Activated T-cell treated with anti-CD3 and anti-CD28 coated beads for 48 hours (primary cell): ENCODE results near the gene CBX8.

Experiments used
- DNase-seq: peaks from one replicate; pipeline ENCODE4 v3.0.0-alpha.2; 2020; ENCODE audit warnings: low read depth

Gene CBX8

GRCh38 chr17:79750650-79751545 is 46.0 kb downstream of the CBX8 start:
- no peak for DNase-seq

DNA sequence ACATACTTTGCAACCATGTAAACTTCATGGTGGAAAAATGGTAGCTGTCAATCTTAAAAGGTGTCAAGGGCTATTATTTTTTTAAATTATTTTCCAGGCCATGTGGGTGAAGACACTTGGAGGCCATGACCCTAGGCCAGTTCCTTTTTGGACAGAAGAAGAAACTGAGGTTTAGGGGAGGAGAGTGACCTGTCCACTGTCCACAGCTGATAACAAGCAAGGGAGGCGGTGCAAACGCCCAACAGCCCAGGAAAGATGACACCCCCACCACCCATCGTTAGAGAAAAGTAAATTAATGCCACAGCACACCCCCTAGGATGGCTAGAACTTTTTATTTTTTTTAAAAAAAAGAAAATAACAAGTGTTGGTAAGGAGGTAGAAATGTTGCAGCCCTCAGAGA is 46.9 kb downstream of the CBX8 start:
- DNase-seq = no peak

GRCh38 chr17:79749156-79749815 is 47.6 kb downstream of the CBX8 start:
- no peak for DNase-seq

- no peak for DNase-seq
These were observed 48.4 kb downstream of the CBX8 start for GRCh38 chr17:79748295-79749099.

DNA sequence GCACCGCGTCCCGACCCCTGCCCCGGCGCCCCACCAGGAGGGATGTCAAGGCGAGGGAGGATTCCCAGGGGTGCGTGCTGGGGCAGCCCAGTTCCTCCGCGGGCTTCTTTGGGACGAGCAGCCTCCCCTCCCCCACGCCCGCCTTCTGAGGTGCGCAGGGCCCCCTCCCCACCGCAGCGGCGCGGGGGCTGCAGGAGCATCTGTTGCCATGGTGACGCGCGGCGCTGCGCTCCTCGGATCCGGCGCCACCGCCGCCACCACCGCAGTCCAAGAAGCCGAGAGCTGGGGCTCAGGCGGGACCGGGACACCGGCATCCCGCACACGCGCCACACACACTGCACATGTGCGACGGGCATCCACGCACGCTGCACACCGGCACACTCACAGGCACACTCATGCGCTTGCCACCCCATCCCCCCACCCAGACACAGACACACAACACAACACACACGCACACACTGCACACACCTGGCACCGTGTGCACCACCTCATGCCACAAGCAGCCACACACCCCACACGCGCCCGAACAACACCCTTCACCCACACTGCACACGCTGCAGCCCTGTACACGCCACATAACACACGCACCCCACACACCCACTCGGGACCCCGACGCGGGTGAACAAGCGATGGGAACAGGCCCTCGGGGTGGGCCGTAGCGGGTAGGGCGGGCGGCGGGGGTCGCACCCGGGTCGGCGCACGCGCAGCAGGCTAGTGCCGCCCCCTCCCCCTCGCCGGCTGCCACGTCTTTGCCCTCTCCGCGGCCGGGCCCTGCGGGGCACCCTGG is 49.2 kb downstream of the CBX8 start:
- DNase-seq = no peak

DNA sequence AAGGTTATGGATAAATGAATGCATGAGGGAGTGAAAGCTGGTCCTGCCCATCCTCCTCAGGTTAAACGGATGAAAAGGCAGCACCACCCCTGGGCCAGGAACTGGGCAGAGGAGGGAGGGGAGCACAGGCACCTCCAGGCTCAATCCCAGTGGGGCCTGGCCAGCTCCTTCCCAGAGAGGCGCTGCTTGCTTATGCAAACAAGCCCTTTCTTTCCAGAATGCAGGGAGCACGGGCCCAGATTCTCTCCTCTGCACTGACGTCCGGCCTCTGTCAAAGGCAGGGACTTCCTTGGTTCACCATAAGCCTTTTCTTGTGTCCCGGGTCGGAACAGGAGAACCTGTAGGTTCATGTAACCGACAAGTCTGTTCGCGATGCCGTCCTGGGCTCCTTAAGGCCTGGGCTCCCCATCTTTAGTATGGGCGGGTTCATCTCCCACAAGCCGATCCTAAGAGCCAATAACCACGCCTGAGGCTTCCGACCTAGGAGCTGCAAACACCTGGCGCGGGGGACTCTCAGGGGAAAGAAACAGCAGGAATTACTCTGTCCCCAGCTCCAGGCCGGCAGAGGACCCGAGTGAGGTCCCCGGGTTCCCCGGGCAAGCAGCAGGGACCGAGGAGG is 49.9 kb downstream of the CBX8 start:
- no peak for DNase-seq

GRCh38 chr17:79745641-79746105 is 51.2 kb downstream of the CBX8 start:
- no peak for DNase-seq

DNA sequence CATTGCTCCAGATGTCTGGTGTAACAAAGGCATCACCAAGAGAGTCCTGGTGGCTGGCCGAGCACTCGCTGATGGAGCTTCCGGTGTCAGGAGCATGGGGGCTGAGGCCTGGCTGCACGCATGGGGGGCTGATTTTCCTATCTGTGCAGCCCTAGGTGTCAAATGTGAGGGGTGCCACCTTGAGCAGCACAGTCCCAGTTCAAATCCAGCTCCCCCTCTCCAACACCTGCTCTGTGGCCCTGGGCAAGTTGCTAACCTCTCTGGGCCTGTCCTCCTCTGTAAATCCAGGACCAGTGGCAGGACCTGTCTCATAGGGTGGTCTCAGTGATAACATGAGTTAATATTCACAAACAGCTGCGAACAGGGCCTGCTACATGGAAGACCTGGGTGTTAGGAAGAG is 53.3 kb downstream of the CBX8 start:
- no peak for DNase-seq

GRCh38 chr17:79742951-79743476 is 53.9 kb downstream of the CBX8 start:
- DNase-seq = no peak

- no peak for DNase-seq
These were observed 54.3 kb downstream of the CBX8 start for GRCh38 chr17:79742589-79742918.
